CD4-positive, alpha-beta T cell treated with Interleukin-4 for 4 hours (primary cell): ENCODE measurements around the gene PIP4P1.
A peak's percentile ranks its signal among the peaks of the same experiment; 100 is the strongest.

ENCODE experiments used
- DNase-seq: peaks from one replicate; pipeline ENCODE4 v3.0.0-alpha.2; 2020

PIP4P1 gene

DNA sequence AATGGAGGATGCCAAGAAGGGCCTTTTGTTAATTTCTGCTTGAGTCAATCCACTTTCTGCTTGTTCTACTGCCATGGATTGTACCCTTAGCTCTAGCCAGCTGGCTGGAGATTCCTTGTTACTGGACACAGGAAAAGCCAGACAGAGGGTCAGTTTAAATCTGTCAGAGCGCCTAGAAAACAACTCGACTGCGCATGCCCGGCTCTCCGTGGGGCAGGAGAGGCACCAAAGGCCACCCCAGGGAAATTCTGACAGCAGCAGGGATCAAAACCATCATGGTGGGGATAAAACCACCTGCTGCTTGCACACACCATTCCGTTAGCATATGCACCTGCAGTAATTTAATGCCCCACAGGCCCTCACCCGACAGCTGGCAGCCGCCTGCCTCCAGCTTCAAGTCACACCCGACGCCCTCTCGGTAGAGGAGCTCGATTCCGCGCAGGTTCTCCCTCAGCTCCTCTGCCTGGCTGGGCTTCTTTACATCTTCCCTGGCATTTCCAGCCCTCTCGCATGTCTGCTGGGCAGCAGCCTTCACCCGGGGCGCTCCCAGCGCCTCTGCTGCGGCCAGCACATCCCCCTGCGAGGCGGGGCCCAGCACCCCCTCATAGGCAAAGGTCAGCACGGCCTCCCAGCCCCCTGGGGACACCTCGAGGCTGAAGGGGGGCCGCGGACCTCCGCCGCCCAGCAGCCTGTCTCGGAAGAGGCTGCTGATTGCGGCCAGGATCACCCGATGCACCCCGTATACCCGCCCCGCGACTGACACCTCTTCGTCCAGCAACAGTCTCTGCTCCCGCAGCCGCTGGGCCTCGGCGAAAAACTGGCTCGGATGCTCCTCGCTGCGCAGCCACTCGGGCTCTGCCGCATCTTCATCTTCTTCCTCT, 26.3 kb downstream of the PIP4P1 start:
- no peak for DNase-seq

GRCh38 chr14:20429801-20430669, 31.2 kb downstream of the PIP4P1 start:
- DNase-seq, result no peak

DNA sequence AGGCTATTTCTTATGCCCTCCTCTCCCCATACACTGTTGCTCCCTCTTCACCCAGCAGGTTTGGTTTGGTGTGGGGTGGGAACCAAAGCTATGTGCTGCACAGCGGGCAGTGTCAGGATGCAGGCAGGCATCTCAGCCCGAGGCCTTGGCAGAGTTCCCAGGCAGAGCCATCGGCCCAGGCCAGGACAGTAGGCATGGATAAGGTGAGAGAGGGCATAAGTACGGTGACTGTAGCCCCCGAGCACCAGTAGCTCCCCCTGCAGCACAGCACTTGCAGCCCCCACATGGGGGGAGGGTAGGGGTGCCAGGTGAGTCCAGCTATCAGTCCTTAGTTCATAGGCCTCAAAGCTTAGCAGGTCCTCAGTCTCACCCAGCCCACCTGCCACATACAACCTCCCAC, 32.4 kb downstream of the PIP4P1 start:
- no peak for DNase-seq

- DNase-seq, result no peak
These were observed 33.2 kb downstream of the PIP4P1 start for GRCh38 chr14:20428010-20428365.

DNA sequence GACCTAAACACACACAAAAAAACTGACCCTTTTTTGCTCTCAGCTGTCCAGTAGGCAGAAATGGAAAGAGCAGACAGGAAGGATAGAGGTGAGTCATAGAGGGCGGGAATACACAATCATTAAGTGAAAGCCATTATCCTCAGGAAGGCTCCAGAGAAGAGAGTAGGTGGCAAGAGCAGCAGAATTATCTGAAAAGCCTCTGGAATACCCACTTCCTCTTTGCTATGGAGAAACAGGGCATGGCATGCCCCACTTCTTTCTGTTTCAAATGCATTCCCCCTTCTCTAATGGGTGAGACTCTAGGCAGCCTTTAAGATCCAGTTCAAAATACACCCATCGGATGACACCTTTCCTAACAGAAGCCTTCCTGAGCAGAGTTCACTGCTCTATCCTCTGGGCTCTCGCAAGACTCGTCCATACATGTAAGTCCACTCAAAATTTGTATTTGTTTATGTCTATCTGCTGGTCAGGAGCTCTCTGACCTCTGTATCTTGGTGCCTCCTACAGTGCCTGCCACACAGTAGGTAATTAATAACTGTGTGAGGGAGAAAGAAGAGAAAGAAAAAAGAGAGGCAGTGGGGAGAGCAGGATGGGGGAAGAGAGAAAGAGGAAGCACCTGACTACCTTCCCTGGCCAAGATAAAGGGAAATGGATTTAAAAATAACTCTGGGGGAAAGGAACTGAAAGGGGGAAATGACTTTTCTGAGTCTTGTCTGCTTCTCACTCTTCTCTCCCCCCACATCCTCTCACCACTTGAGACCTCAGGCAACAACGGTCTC, 33.8 kb downstream of the PIP4P1 start:
- DNase-seq, result peak; percentile 6

GRCh38 chr14:20424851-20425250, 36.4 kb downstream of the PIP4P1 start:
- no peak for DNase-seq

DNA sequence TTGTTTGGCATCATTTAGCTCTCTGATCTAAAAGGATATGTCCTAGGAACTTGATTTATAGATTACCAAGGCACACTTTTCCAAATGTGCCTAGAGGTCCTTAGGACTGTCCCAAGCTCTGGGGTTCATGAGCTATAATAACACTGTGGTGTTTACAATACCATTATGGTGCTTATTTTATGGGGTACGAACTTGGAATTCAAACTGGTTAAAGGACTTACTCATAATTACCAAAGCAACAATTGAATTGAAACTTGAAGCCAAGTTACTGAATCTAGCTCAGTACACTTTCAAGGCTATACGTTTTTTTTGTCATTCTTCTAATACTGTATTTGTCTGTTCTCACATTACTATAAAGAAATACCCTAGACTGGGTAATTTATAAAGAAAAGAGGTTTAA, 38.3 kb downstream of the PIP4P1 start:
- no peak for DNase-seq

- no peak for DNase-seq
These were observed 40.0 kb downstream of the PIP4P1 start for GRCh38 chr14:20421267-20421666.

DNA sequence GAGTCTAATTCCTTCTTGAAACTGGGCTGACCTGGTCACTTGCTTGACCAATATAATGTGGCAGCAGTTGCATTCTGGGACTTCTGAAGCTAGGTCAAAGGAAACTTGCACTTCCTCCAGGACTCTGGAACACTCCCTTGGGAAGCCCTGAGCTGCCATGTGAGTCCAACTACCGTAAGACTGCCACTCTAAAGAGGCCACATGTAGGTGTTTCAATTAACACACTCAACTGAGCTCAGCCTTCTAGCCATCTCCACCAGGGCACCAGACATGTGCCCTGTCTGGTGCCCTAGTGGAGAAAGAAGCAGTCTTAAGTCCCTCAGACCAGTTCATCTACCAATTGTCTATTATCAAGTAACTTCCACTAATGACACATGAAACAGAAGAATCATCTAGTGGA, 41.8 kb downstream of the PIP4P1 start:
- DNase-seq, result no peak

GRCh38 chr14:20418501-20418909, 42.7 kb downstream of the PIP4P1 start:
- no peak for DNase-seq

DNA sequence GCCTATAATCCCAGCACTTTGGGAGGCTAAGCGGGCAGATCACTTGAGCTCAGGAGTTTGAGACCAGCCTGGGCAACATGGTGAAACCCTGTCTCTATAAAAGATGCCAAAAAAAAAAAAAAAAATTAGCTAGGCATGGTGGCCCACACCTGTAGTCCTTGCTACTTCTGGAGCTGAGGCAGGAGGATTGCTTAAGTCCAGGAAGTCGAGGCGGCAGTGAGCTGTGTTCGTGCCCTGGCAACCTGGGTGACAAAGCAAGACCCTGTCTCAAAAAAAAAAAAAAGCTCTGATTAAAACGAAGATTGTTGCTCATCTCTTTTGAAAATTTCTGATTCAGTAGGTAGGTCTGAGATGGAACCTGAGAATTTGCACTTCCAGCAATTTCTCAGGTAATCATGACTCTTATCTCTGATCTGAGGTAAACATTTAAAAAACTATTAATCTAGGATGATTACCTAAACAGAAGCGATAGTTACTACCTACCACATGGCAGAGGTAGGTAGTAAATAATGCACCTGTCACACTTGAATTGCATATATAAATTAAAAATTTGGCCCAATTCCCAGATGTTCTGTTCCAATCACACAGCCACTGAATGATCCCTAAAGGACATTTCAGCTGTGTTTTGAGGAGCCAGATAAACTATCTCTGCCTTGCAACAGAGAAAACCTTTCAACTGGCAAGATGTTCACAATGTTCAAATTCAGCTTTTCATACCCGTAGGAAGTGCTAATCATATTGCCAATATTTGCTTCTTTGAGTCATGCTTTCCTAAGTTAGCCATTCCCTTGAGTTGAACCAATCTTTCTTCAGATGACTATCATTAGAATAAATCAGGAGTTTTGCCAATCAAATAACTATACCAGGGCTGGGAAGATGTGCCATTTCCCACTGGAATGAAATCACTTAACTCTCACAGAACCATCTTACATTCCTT, 43.7 kb downstream of the PIP4P1 start:
- no peak for DNase-seq

GRCh38 chr14:20416223-20416622, 45.0 kb downstream of the PIP4P1 start:
- DNase-seq, result no peak

- peak; percentile 66 for DNase-seq
These were observed 45.4 kb downstream of the PIP4P1 start for GRCh38 chr14:20415782-20416206.

GRCh38 chr14:20413744-20414082, 47.5 kb downstream of the PIP4P1 start:
- DNase-seq, result peak; percentile 47

DNA sequence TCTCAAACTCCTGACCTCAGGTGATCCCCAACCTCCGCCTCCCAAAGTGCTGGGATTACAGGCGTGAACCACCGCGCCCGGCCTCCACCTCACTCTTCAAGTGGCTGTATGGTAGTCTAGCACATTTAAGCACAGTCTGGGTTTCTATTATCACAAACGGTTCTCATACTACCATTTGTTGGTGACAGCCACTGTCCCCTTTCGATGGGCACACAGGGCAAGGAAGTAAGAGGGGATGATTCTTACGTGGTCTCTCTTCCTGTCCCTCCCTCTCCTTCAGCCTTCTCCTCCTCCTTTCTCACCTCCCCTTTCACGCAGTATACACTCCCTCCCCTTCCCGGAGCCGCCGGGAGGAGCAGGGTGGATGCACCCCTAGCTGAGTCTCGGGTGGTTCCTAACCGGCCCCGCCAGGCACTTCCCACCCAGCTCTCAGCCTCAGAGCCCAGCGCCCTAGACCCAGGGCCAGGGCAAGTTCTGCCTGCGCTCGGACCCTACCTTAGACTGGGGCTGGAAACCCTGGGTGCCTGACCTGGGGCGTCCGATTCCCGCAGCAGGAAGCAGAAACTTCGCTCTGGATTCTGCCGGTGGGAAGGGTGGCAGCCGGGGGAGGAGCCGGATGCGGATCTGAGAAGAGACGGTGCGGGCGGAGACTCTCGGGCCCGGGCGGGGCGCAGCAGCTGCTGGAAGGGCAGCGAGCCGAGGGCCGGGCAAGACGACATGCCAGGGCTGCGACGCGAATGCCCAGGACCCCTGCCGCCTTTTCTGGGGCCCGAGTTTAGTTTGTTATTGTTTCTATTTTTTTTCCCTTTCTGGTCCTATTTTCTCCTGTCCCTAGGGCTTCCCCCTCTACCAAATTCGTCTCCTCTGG, 48.1 kb downstream of the PIP4P1 start, which contains the start of gene TEP1:
TSS of gene TEP1 (minus strand) at position 626 of the 868 bp plus-strand sequence. CDS start 5,062 bp downstream, outside the sequence.
- peak; percentile 63 for DNase-seq

GRCh38 chr14:20412411-20412810, 48.8 kb downstream of the PIP4P1 start:
- peak; percentile 44 for DNase-seq

- DNase-seq, result no peak
These were observed 52.0 kb downstream of the PIP4P1 start for GRCh38 chr14:20409226-20409625.
